ENCODE results near the gene DNMT1.
"Not testable (repeated sequence)": the region's sequence is repeated elsewhere in the genome, so short reads cannot be mapped to it uniquely, and the experiment has no call there.

DNMT1 gene

DNA sequence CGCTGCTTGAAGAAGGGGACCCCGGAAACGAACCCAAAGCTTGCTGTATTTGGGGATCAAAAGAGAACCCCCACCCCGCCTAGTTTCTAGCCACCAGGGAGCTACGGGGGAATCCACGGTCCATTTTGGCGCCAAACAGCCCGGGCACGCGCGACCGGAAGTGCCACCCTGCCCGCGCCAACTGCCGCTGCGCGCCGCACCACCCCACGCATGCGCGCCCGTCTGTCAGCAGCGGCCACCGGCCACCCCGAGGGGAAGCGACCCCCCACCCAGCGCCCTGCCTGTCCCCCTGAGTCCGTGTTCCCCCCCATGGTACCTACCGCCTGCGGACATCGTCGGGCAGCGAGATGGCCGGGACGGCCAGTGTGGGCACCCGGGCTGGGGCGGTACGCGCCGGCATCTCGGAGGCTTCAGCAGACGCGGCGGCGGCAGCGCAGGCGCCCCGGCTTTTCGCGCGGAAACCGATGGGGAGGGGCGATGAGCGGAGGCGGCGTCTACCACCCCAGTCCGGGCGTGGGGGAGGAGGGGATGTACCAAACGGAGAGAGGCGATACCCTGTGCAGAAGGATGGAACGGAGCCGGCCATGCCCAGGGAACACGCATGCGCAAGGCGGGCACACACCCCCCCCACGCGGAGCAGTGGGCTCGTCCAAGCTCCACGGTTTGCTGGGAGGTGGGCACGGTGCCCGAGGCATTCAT, at the start of gene DNMT1:
DNMT1 (minus strand) TSS at position 454 of the 699 bp plus-strand sequence; CDS start at position 400, 54 bp downstream.
- DNase-seq (ENCODE audit: low spot score) = peak; percentile 100

DNA sequence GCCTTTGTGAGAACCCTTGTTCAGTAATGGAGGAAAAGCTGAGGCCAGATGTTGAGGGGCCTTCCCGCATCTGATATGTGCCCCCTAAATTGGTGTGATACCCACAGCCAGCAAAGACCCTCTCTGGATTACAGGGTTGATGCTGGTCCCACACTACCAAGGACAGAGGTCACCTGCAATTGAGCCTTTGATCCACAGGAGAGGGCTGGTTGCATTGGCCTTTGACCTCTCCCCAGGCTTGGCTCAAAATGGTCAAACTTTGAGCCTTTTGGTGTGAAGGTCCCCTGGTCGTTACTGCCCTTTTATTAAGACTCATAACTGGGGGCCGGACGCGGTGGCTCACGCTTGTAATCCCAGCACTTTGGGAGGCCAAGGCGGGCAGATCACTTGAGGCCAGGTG, 48.9 kb upstream of the DNMT1 start:
- DNase-seq (ENCODE audit: low spot score) = no peak

DNA sequence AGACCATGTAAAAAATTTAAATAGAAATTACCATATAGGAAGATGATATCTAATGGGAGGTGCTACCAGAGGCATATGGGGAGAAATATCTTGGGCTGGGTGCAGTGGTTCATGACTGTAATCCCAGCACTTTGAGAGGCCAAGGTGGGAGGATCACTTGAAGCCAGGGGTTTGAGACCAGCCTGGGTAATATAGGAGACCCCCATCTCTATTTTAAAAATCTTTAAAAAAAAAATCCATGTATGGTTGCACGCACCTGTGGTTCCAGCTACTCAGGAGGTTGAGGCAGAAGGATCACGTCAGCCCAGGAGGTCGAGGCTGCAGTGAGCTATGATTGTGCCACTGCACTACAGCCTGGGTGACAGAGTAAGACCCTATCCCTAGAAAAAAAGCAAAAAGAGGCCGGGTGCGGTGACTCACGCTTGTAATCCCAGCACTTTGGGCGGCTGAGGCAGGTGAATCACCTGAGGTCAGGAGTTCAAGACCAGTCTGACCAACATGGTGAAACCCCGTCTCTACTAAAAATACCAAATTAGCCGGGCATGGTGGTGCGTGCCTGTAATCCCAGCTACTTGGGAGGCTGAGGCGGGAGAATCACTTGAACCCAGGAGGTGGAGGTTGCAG, 47.2 kb upstream of the DNMT1 start:
- DNase-seq (ENCODE audit: low spot score) = not testable (repeated sequence)

DNA sequence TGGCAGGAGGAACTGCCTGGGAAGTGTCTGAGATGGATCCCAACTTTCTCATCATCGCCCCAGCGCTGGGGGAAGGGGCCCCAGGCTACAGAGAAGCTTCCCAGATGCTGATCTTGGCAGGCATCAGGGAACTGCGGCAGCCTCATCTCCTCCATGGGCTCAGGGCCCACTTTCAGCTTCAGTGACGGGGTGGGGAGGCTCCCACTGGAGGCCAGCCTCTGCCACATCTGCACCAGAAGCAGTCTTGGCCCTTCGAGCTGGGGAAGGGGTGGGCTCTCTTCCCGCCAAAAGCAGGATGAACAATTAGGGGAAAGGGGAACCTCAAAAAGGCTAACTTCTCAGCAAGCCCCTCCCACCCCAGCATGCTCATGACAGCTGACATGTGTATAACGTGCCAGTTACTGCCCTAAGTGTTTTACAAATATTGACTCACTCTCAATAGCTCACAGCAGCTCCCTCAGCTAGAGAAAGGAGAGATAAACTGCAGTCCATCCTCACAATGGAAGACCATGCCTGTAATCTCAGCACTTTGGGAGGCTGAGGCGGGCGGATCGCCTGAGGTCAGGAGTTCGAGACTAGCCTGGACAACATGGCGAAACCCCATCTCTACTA, 43.5 kb upstream of the DNMT1 start:
- peak; percentile 70 for DNase-seq (ENCODE audit: low spot score)

DNA sequence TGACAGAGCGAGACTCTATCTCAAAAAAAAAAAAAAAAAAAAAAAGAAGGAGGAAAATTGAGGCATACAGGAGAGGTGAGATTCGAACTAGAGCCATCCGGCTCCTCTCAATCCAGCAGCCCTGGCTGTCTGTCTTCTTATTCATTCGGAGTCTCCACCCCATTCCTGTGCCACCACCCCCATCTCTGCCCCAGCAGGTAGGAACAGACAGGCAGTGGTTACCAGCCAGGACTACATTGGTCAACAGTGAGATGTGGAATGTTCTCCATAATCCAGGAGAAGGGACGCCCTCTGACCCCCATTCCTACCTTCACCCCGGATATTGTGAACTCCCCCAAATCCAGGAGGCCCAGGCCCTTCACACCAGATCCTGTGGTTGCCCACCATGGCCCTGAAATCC, 42.9 kb upstream of the DNMT1 start:
- DNase-seq (ENCODE audit: low spot score) = no peak

DNA sequence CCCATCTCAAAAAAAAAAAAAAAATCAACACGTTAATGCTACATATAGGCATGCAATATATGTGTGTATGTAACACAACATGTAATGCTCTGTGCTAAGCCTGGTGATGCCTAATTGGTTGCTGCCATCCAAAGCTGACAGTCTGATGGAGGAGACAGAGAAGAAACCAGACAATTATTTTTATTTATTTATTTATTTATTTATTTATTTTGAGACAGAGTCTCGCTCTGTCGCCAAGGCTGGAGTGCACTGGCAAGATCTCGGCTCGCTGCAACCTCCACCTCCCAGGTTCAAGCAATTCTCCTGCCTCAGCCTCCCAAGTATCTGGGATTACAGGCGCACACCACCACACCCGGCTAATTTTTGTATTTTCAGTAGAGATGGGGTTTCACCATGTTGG, 40.7 kb upstream of the DNMT1 start:
- not testable (repeated sequence) for DNase-seq (ENCODE audit: low spot score)

DNA sequence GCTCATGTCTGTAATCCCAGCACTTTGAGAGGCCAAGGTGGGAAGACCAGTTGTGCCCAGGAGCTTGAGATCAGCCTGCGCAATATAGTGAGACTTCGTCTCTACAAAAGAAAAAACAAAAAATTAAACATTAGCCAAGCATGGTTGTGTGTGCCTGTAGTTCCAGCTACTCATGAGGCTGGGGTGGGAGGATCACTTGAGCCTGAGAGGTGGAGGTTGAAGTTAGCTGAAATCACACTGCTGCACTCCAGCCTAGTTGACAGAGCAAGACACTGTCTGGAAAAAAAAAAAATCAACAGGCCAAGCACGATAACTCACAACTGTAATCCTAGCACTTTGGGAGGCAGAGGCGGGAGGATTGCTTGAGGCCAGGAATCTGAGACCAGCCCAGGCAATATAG, 40.2 kb upstream of the DNMT1 start:
- no peak for DNase-seq (ENCODE audit: low spot score)

DNA sequence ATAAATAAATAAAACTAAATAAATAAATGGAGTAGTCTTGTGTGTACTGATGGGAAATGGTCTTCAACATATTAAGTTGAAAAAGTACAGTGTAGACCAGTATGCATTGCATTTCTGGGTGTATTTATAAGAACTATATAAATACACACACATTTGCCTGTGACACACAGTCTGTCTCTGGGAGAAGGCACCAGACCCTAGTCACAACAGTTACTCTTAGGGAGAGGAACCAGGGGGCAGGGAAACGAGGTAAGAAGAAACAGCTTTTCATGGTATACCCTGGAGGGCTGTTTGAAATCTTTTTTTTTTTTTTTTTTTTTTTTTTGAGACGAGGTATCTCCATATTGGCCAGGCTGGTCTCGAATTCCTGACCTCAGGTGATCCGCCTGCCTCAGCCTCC, 39.2 kb upstream of the DNMT1 start:
- DNase-seq (ENCODE audit: low spot score) = no peak

DNA sequence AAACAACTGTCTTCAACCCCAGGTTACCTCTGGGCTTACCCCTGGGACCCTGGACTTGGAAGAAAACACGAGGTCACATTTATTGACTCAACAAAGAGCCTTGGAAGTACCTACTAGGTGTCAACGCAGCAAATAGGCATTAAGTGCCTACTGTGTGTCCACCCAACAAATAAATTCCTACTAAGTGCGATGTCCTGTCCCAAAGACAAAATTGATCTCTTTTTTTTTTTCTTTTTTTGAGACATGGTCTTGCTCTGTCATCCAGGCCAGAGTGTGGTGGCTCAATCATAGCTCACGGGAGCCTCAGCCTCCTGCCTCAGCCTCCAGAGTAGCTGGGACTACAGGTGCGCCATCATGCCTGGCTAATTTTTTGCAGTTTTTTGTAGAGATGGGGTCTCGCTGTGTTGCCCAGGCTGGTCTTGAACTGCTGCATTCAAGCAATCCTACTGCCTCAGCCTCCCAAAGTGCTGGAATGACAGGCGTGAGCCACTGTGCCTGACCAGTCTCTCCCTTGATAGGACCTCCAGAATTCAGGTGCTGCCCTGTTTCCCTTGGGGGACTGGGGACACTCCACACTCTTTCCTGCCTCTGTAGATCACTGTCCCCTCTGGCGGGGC, 37.0 kb upstream of the DNMT1 start:
- no peak for DNase-seq (ENCODE audit: low spot score)

DNA sequence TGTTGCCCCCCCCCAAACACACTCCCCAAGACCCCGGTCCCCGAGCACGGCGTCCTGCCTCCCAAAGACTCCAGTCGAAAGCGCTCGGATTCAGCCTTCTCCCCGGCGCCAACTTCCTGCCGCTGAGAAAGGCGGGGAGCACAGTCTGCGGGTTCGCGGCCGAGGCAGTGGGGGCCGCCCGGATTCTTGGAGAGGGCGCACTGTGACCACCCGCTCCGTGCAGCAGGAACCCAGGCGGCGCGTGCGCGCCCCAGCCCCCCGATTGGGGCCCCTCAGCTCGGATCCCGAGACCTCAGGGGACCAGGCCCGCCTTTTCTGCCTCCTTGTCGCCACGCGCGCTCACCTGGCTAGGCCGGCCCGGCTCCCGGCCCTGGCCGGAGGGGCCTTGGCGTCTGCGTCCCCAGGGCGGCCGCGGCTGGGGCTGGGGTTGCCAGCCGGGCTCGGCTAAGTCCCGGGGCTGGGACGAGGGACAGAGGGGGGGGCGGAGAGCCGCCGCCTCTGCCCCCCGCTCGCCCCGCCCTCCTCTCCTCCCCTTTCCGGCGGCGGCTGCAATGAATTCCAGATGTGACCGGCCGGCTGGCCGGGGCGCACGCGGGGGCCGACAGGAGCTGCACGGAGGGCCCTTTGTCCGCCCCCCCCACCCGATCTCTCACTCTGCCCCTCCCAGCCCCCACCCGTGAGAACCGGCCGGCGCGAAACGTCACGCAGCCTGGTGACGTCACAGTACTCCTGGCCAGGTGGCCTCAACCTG, 36.3 kb upstream of the DNMT1 start, which contains the start of gene S1PR2:
S1PR2 (minus strand) TSS at position 471 of the 751 bp plus-strand sequence. CDS start 6,426 bp downstream, outside the sequence.
- DNase-seq (ENCODE audit: low spot score) = peak; percentile 92

DNA sequence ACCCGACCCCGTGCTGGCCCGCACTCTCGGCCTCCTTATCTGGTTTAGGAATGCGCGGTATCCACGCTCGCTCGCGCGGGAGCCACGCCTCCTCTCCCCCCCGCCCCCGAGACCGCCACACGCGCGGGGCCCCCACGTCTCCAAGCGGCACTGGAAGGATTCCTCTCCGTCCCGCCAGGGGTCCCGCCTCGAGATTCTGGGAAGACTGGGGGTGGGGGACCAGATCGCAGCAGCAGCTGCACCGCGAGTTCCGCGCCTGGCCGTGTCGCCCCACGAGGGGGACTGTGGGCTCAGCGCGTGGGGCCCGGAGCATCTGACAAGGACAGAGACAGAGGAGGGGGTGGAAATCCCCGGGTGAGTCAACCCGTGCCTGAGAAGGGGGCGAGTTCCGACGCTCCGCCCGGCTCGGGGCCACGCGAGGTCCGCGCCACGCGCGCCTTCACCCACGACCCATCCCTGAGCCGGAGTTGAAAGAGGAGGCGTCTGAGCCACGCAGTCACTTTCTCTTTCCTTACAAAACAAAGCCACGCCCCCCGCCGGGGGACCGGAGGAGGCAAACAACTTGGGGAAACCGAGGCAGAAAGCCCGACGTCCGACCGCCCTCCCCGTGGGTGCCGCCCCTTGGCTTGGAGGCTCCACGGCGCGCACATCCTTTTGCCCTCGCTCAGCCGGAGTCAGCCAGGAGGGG, 35.6 kb upstream of the DNMT1 start:
- DNase-seq (ENCODE audit: low spot score) = peak; percentile 80

DNA sequence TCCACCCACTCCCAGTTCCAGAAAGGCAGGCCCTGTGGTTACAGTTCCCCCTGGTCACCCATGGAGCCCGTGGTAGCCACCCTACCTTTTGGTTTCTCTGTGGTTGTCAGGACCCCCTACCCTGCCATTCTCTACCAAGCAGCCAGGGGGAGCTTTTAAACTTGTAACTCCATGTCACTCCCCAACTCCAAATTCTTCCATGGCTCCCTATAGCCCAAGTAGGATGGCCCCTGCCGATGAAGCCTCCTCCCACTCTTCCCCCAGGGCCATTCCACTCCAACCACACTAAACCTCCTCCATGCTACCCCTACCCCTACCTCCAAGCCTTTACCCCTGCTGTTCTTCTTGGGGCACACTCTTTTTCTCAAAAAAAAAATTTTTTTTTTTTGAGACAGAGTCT, 34.2 kb upstream of the DNMT1 start:
- peak; percentile 59 for DNase-seq (ENCODE audit: low spot score)

DNA sequence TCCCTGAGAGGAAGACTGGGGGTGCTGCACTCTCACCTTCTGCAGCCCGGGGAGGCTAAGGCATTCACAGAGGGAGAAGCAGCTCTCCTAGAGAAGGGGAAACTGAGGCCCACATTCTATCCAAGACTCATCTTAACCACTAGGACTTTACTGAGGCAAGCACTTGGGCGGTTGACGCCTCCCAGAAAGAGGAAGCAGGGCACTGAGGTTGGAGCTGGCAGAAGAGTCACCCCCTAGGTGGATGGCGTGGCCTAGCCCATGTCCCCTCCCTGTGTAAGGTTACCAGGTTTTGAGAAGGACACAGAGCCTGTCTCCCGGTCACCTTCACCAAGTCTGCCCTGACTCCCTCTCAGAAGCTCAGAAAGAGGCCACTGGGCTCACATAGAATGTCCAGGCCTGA, 33.6 kb upstream of the DNMT1 start:
- no peak for DNase-seq (ENCODE audit: low spot score)

DNA sequence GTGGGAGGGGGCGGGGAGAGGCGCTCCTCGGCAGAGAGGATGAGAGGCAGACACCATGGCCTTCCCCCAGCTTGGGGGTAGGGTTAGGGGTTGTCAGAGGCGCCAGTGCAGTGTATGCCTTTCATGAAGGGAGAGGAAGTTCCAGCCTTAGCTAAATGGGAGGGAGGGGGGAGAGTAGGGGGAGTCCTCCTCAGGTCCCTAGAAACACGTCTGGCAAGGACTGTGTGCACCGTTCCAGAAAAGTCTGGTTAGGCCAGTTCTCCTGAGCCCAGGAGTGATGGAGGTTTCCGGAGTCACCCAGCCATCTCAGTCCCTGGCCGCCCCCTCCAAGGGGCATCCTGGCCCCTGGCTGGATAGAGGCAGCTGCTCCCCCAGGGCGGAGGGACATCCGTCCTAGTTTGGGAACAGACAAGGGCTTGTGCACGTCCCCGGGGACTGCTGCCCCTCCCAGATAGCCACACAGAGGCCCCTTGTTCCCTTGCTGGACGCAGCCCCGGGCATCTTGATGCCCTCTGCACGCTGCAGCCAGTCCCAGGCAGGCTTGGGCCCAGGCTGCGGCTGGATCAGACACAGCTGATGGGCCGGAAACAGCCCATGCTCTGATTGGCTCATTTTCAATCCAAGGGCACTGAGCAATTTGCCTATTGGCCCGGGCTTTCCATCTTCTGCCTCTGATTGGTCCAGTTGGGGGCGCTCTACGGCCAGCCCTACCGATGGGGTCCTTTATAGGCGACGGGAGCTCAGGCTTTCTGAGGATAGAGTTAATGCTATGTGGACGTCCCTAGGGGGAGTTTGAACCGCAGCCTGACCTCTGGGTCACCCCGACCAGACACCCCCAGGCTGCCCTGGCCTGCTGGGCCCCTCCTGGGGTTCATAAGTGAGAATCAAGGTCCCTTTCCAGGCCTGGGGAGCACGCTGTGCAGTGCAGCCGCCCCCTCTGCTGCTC, 32.5 kb upstream of the DNMT1 start:
- peak; percentile 51 for DNase-seq (ENCODE audit: low spot score)

DNA sequence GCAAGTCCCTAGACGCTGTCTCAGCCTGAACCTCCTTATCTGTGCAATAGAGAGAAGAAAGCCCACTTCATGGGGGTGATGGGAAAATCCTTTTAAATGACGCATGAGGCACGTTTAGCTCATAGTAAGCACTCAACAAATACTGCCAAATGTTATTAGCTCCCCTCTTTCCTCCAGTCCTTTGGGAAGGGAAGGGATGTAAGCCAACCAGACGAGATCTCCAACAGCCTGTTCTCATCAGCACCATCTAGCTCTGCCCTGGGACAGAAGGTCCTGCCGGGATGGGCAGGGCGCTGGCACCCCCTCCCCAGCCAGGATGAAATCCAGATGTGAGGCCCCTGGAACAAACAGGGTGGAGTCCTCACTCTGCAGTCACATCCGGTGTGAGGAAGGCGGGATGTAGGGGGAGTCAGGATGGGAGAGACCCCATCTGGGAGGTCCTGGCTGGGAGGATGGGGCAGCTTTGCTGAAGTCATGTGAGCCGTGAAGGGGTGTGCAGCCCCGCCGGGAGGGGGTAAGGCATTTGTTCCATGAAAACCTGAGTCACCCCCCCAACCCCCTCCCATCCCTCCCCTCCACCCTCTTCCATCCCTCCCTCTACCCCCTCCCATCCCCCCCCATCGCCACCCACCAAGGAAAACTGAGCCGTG, 31.7 kb upstream of the DNMT1 start:
- DNase-seq (ENCODE audit: low spot score) = peak; percentile 73

DNA sequence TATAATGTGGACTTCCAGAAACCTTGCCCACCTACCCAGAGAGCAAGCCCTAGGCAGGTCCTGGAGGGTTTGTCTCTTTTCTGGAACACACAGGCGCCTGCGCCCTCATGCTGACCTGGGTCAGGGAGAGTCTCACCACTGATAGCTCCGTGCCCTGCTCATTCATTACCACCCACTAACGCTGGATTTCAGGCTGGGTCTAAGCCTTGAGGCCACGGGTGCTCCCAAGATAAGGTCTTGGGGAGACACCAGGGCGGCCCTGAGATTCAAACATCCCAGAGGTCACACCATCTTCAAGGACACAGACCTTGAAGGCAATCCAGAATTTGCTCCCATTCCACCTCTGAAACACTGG, 31.2 kb upstream of the DNMT1 start:
- no peak for DNase-seq (ENCODE audit: low spot score)

DNA sequence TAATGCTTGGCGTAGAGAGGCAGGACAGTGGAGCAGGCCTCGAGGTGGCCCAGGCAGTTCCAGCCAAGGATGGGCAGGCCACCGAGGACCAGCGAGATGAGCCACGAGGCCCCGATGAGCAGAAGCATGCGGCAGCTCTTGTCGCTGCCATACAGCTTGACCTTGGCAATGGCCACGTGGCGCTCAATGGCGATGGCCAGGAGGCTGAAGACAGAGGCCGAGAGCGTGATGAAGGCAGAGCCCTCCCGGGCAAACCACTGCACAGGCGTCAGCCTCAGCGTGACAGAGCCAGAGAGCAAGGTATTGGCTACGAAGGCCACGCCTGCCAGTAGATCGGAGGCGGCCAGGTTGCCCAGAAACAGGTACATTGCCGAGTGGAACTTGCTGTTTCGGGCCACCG, 29.6 kb upstream of the DNMT1 start:
- DNase-seq (ENCODE audit: low spot score) = no peak

DNA sequence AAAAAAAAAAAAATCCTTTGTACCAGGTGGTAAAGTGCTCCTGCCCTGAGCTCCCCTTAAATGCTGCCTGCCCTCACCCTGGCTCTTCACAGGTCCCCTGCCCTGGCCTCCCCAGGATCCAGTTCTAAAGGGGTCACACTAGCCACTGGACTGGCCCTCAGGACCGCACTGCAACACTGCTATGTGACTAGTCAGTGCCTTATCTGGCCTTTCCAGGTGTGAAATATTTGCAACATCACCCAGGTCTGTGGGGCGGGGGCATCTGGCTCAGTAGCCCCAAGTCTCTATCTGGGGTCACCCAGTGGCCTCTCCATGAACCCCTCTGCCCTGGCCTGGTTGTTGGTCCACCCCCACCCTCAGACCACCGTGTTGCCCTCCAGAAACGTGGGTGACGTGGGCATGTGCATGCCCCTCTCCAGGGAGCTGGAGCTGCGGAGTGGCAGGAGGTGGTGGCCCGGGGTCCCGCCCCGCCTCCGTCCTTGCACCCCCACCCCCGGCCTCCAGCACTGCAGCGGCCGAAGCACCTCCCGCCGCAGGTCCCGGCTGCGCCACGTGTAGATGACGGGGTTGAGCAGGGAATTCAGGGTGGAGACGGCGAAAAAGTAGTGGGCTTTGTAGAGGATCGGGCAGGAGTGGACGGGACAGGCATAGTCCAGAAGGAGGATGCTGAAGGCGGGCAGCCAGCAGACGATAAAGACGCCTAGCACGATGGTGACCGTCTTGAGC, 28.9 kb upstream of the DNMT1 start:
- no peak for DNase-seq (ENCODE audit: low spot score)

DNA sequence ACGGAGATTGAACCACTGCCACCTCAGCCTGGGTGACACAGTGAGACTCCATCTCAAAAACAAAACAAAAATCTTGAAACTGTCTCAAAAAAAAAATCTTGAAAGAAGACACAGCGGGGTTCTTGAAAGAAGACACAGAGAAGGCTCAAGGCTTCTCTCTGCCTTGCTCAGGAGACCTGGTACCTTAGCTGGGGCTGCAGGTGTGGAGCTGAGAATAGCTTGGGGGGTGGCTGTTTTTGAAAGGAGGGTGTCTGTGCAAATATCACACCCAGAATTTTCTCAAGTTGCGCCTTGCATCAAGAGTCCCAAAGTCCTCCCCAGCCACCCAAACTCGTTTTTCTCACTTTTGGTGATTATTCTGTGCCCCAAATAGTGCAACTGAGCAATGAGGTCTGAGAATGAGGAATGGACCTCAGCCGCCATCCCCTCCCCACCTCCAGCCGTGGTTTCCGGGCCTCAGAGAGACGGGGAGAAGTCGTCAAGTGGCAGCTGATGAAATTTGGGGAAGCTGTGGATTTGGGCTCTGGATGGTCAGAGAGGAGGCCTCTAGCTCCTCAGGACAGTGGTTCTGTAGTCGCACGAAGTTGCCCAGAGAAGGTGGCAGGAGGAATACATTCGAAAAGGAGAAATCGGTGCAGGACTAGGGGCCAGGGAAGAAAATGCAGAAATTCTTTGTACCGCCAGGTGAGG, 27.6 kb upstream of the DNMT1 start:
- DNase-seq (ENCODE audit: low spot score) = no peak
